ENCODE measurements around the gene NKG7.

DNA sequence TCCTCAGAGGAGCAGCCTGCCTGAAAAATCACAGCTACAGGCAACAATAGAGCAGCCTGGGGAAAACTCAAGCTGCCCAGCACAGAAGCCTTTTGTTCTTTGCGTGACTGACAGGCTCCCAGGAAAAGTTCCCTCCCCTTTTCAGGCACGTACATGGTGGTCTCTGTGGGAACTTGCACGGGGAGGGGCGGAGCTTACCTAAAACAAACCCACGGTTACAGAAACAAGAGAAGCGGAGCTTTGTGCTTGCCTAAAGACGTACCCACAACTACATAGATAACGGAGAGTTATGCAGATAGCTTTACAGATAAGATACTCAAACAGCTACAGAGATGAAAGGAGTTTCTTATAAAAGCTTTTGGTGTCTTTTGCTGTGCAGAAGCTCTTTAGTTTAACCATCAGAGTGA lies 17.7 kb downstream of the NKG7 start:
- no peak for TF ChIP-seq POLR2A (IDR thresholded peaks at IDR 0.05)
- TF ChIP-seq, protein P1, sequence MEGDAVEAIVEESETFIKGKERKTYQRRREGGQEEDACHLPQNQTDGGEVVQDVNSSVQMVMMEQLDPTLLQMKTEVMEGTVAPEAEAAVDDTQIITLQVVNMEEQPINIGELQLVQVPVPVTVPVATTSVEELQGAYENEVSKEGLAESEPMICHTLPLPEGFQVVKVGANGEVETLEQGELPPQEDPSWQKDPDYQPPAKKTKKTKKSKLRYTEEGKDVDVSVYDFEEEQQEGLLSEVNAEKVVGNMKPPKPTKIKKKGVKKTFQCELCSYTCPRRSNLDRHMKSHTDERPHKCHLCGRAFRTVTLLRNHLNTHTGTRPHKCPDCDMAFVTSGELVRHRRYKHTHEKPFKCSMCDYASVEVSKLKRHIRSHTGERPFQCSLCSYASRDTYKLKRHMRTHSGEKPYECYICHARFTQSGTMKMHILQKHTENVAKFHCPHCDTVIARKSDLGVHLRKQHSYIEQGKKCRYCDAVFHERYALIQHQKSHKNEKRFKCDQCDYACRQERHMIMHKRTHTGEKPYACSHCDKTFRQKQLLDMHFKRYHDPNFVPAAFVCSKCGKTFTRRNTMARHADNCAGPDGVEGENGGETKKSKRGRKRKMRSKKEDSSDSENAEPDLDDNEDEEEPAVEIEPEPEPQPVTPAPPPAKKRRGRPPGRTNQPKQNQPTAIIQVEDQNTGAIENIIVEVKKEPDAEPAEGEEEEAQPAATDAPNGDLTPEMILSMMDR (IDR thresholded peaks at IDR 0.05): no peak

Measured in body of pancreas (tissue), 4 donors.